SW 1271 (cell line): ENCODE data around the gene PLA2G12B.
"Not testable (repeated sequence)": the region's sequence is repeated elsewhere in the genome, so short reads cannot be mapped to it uniquely, and the experiment has no call there.

Source experiments
- DNase-seq, 2 experiments: peaks; one replicate each; lab custom pipeline; 2025; lab: John Stamatoyannopoulos, UW

The PLA2G12B gene

GRCh38 chr10:72935361-72935760 is 19.2 kb downstream of the PLA2G12B start:
- DNase-seq: no peak

- no peak for DNase-seq
Measured at GRCh38 chr10:72932259-72933015, 22.2 kb downstream of the PLA2G12B start.

GRCh38 chr10:72930276-72930675 is 24.3 kb downstream of the PLA2G12B start:
- no peak for DNase-seq

DNA sequence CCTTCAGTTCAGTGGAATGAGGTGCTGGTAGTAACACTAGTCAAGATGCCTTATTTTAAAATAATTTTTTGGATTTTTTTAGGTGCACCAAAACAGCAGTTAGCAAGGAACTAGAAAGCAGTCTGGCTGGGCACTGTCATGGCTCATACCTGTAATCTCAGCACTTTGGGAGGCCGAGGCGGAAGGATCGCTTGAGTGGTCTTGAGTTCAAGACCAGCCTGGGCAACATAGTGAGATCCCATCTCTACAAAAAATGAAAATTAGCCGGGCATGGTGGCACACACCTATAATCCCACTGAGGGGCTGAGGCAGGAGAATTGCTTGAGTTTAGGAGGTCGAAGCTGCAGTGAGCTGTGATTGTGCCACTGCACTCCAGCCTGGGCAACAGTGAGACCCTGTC is 25.8 kb downstream of the PLA2G12B start:
- DNase-seq: no peak

DNA sequence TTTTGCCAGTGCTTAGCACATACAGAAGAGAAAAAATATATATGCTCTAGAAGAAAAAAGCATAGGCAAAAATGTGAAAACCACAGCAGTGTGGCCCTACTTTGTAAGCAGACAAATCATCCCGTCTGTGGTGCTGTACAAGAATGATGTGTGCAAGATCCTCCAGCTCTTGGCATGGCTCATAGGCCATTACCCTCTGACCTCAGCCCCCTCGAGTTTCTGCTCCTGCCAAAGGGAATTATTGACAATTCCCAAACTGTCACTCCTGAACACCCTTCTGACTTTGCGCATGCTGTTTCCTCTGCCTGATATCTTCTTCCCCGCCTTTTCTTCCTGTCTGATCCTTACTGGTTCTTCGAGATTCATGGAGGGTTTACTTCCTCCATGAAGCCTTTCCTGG is 27.1 kb downstream of the PLA2G12B start:
- DNase-seq: no peak

GRCh38 chr10:72925951-72926465 is 28.6 kb downstream of the PLA2G12B start:
- DNase-seq: no peak

GRCh38 chr10:72924351-72924750 is 30.3 kb downstream of the PLA2G12B start:
- DNase-seq: no peak

- not testable (repeated sequence) for DNase-seq
Measured at GRCh38 chr10:72921147-72921683, 33.4 kb downstream of the PLA2G12B start.

DNA sequence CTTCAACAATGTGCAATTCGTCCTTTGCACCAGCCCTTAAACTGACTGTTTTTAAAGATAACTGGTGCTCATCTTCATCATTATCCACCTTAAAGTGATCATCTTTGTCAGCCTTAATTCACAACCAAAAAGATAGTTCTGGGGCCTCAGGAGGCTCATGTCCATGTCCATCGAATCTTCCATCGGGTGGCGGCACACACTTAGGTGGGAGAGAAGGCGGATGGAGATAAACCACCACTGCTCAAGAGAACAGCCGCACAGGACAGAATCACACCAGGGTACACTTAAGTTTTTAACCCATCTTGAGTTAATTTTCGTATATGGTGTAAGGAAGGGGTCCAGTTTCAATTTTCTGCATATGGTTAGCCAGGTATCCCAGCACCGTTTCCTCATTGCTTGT is 36.3 kb downstream of the PLA2G12B start:
- no peak for DNase-seq

GRCh38 chr10:72917803-72918332 is 36.7 kb downstream of the PLA2G12B start:
- not testable (repeated sequence) for DNase-seq

GRCh38 chr10:72917201-72917600 is 37.4 kb downstream of the PLA2G12B start:
- DNase-seq: not testable (repeated sequence)

- DNase-seq: no peak
Measured at GRCh38 chr10:72913287-72913686, 41.3 kb downstream of the PLA2G12B start.

- DNase-seq: no peak
Measured at GRCh38 chr10:72912736-72913135, 41.9 kb downstream of the PLA2G12B start.

DNA sequence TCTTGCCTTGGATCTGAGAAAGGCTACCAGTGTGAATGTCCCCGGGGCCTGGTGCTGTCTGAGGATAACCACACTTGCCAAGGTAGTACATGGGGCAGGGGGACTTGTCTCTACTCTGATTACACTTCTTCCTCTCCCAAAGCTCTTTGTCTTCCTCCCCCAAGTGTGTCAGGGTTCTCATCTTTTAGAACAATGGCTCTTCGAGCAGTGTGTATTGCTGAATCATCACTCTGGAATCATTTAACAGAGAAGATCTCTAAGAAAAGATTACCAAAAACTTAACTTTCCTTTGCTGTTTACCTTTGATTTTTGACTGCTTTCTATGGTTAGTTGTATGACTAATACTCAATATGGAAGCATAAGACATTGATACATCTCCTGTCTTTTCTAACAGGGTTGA is 42.8 kb downstream of the PLA2G12B start:
- no peak for DNase-seq

DNA sequence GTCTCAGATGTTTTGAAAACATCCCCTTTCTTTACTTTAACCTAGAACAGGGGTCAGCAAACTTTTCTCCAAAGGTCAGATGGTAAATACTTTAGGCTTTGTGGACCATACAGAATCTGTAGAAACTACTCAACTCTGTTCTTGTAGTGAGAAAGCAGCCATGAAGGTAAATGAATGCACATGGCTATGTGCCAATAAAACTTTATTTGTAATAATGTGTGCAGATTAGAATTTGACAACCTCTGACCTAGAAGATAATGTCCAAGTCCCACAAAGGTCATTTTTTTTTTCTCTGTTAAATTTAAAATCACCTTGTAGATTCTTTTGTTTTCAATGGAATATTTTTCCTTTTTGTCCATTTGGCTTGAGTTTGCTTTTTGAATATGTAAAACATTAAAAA is 43.9 kb downstream of the PLA2G12B start:
- no peak for DNase-seq

DNA sequence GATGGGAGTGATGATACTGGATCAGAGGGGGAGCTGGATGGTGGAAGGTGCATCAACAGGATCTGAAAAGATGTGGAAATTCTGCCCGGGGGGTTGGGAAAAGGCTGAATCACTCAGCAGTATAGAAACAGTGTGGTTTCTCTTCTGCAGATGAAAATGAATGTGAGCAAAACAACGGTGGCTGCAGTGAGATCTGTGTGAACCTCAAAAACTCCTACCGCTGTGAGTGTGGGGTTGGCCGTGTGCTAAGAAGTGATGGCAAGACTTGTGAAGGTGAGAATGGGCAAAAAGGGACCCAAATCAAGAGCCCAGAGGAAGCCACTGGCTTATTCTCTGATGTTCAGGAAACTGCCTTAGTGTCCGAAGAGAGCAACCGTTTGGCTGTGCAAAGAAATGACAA is 48.2 kb downstream of the PLA2G12B start:
- no peak for DNase-seq

- no peak for DNase-seq
Measured at GRCh38 chr10:72904806-72905205, 49.8 kb downstream of the PLA2G12B start.

DNA sequence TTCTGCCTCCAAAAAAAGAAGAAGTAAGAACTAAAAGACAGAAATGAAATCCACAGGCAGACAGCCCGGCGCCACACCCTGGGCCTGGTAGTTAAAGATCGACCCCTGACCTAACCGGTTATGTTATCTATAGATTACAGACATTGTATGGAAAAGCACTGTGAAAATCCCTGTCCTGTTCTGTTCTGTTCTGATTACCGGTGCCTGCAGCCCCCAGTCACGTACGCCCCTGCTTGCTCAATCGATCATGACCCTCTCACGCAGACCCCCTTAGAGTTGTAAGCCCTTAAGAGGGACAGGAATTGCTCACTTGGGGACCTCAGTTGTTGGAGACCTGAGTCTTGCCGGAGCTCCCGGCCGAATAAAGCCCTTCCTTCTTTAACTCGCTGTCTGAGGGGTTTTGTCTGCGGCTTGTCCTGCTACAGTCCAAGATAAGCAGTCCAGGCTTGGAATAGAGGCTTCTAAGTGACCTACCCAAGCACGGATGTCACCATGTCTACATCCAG is 50.6 kb downstream of the PLA2G12B start:
- DNase-seq: not testable (repeated sequence)

GRCh38 chr10:72899545-72899944 is 55.1 kb downstream of the PLA2G12B start:
- no peak for DNase-seq

DNA sequence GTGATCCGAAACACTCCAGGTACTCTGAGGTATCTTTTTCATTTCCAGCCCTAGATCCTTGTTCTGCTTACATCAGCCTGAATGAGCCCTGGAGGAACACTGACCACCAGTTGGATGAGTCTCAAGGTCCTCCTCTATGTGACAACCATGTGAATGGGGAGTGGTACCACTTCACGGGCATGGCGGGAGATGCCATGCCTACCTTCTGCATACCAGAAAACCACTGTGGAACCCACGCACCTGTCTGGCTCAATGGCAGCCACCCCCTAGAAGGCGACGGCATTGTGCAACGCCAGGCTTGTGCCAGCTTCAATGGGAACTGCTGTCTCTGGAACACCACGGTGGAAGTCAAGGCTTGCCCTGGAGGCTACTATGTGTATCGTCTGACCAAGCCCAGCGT is 56.0 kb downstream of the PLA2G12B start:
- no peak for DNase-seq

- no peak for DNase-seq
Measured at GRCh38 chr10:72895236-72895850, 59.3 kb downstream of the PLA2G12B start.

GRCh38 chr10:72893136-72893798 is 61.3 kb downstream of the PLA2G12B start, which contains the start of gene OIT3:
TSS of gene OIT3 (plus strand) at chr10:72893739. CDS start at chr10:72893799, 60 bp downstream.
- DNase-seq: no peak
